Endothelial cell of umbilical vein (primary cell): ENCODE measurements around the gene RTCA.

ENCODE experiments used
- CTCF ChIP-seq, 2 donors: IDR thresholded peaks; 1 replicate in 1 of 2; 2 replicates in 1 of 2; pipeline ENCODE4 v1.5.1; 2011; ENCODE audit warnings: low read length in 2 of 2, mild to moderate bottlenecking in 2 of 2, moderate library complexity in 2 of 2, control low read depth in 1 of 2, inconsistent platforms in 1 of 2, low read depth in 1 of 2; ENCODE audit not compliant: insufficient read depth in 1 of 2; ENCODE audit errors: extremely low read depth in 1 of 2
- EZH2 ChIP-seq: IDR thresholded peaks from 2 replicates; pipeline ENCODE4 v1.6.1; 2012; ENCODE audit warnings: borderline replicate concordance, low read depth, mild to moderate bottlenecking, moderate library complexity, low read length, inconsistent platforms; ENCODE audit not compliant: severe bottlenecking
- MAX ChIP-seq: IDR thresholded peaks from 2 replicates; pipeline ENCODE4 v1.6.1; 2011; ENCODE audit not compliant: insufficient read depth, insufficient read length
- POLR2A ChIP-seq: IDR thresholded peaks from 2 replicates; pipeline ENCODE4 v1.6.1; 2012; ENCODE audit warnings: low read depth, mild to moderate bottlenecking, control low read depth, low read length

DNA sequence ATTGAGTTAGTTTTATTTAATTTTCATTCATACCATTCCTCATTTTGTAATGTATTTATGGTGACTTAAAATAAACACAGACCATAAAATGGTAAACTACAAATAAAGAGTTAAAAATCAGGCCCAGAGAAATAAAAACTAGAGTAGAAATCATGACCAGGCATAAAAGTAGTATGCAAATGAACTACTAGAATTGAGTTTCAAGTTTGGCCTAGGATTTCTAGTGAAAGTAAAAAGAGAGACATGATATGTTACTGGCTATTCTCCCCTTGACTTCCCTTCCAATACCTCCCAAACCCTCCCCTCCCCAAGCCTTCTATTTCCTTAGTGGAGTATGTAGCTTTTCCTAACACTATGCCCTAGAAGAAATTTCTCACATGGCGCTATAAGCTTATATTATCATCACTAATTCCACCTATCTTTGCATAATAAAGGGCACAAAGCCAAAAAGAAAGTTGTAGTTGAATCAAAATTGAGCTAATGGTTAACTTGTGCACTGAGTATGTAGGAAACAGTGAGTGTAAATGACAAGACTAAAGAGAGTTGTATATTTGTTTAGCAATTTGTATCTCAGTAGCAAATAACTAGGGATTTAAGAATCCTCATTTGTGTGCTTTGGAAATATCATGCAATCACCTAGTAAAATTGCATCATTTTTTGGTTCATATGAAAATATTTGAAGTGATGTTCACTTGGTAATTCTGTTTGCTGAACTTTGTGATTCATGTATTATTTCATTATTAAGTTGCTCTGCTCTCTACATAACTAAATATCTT is 56.6 kb downstream of the RTCA start:
- TF ChIP-seq CTCF (IDR thresholded peaks at IDR 0.05; ENCODE audit: extremely low read depth in 1 of 2, insufficient read depth in 1 of 2, low read depth in 1 of 2, low read length in 2 of 2) (no peak), EZH2 (no peak), MAX (no peak), POLR2A (no peak)
